MM.1S (cell line): ENCODE data around the gene HOXA13.

Experiments
- EZH2 ChIP-seq: fragments of 300-600 bp; sonication (generic); optimal IDR thresholded peaks from 2 replicates; pipeline ENCODE3; 2017; ENCODE audit warnings: low read depth, mild to moderate bottlenecking, antibody characterized with exemption, low read length, mixed read lengths
- EZH2phosphoT487 ChIP-seq: fragments of 300-600 bp; sonication (generic); IDR thresholded peaks from 2 replicates; pipeline ENCODE4 v1.6.1; 2018; ENCODE audit warnings: antibody characterized with exemption, low read length
- TF ChIP-seq, protein P1 (sequence below): fragments of 300-600 bp; sonication (generic); IDR thresholded peaks from 2 replicates; pipeline ENCODE4 v1.5.1; 2016; ENCODE audit warnings: antibody characterized with exemption, low read length, mixed read lengths

DNA sequence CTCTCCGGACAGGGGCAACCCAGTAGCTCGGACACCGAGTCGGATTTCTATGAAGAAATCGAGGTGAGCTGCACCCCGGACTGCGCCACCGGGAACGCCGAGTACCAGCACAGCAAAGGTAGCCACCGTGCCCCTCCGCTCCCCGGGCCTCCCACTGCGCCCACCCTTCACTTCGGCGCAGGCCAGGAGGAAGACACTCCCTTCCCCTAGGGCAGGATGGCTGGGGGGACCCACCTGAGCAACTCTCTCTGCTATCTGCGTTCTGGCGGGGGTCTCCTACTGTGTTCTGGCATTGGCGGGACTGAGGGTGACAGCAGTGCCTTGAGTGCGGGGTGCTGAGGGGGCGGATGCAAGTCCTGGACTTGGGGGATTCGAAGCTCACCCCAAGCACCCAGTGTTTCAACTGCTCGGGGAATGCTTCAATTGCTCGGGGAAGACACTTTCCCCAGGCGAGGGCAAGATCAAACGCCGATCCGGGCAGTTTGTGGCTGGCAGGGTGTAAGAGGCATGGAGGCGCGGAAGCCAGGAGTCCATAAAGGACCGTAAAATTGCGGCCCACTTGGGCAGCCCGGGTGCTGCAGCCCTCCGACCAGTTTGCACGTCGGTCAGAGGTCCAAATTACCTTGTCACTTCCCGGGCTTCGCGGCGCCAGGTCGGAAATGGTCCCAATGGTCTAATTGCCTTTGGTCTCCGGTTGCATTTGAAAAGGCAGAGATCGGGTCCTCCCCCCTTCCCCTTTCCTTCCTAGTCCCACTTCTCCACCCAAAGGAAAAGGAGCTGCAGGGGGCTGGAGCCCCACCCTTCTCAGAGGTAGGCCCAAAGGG is 43.7 kb upstream of the HOXA13 start:
- TF ChIP-seq, protein P1, sequence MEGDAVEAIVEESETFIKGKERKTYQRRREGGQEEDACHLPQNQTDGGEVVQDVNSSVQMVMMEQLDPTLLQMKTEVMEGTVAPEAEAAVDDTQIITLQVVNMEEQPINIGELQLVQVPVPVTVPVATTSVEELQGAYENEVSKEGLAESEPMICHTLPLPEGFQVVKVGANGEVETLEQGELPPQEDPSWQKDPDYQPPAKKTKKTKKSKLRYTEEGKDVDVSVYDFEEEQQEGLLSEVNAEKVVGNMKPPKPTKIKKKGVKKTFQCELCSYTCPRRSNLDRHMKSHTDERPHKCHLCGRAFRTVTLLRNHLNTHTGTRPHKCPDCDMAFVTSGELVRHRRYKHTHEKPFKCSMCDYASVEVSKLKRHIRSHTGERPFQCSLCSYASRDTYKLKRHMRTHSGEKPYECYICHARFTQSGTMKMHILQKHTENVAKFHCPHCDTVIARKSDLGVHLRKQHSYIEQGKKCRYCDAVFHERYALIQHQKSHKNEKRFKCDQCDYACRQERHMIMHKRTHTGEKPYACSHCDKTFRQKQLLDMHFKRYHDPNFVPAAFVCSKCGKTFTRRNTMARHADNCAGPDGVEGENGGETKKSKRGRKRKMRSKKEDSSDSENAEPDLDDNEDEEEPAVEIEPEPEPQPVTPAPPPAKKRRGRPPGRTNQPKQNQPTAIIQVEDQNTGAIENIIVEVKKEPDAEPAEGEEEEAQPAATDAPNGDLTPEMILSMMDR: no peak
- TF ChIP-seq EZH2: no peak
- no peak for TF ChIP-seq EZH2phosphoT487
